GM21526 (cell line): ENCODE data around the gene SLC22A2.

ENCODE experiments used
- ATAC-seq: cut with Tn5 transposase; IDR thresholded peaks from one replicate; pipeline ENCODE4 v1.9.1; 2021; ENCODE audit warnings: moderate library complexity; ENCODE audit not compliant: unreplicated experiment, low FRiP score

Gene SLC22A2

GRCh38 chr6:160173806-160174527 is 84.7 kb downstream of the SLC22A2 start:
- no peak for ATAC-seq

GRCh38 chr6:160172704-160173103 is 85.9 kb downstream of the SLC22A2 start:
- no peak for ATAC-seq

- ATAC-seq: no peak
Measured at GRCh38 chr6:160170018-160170680, 88.5 kb downstream of the SLC22A2 start.

GRCh38 chr6:160167604-160168399 is 90.8 kb downstream of the SLC22A2 start:
- no peak for ATAC-seq
